PFSK-1 (cell line): ENCODE measurements around the gene AOPEP.

Experiments
- FOXP2 ChIP-seq: optimal IDR thresholded peaks from 2 replicates; pipeline ENCODE3; 2011; ENCODE audit warnings: borderline replicate concordance, control low read depth, inconsistent platforms; ENCODE audit not compliant: insufficient read depth; ENCODE audit errors: extremely low read length, extremely low read depth
- POLR2AphosphoS5 ChIP-seq: IDR thresholded peaks from 2 replicates; pipeline ENCODE4 v1.6.1; 2012; ENCODE audit warnings: low read depth, mild to moderate bottlenecking, control low read depth, low read length, moderate library complexity
- REST ChIP-seq, 2 experiments: IDR thresholded peaks; 2 replicates each; pipeline versions ENCODE4 v1.6.1 to v1.8.0; 2011 to 2012; ENCODE audit warnings: low read depth in 2 of 2, low read length in 2 of 2, control low read depth in 1 of 2, inconsistent platforms in 1 of 2, mild to moderate bottlenecking in 1 of 2, moderate library complexity in 1 of 2; ENCODE audit not compliant: insufficient read depth in 1 of 2
- SIN3A ChIP-seq: IDR thresholded peaks from 2 replicates; pipeline ENCODE4 v1.6.1; 2012; ENCODE audit warnings: mild to moderate bottlenecking, low read length, moderate library complexity, borderline replicate concordance; ENCODE audit not compliant: insufficient read depth
- TAF1 ChIP-seq: IDR thresholded peaks from 2 replicates; pipeline ENCODE4 v1.6.1; 2012; ENCODE audit warnings: low read length, control low read depth, borderline replicate concordance; ENCODE audit not compliant: insufficient read depth

GRCh38 chr9:94866770-94867169, 140.3 kb downstream of the AOPEP start:
- TF ChIP-seq SIN3A = no peak
- no peak for TF ChIP-seq POLR2AphosphoS5
- no peak for TF ChIP-seq TAF1
- no peak for TF ChIP-seq REST (IDR thresholded peaks at IDR 0.05; ENCODE audit: insufficient read depth in 1 of 2, low read depth in 2 of 2, low read length in 2 of 2)
- TF ChIP-seq FOXP2 = no peak
